ENCODE results near the gene KCNE3. TPM values are rescaled to one million over a fixed set of nuclear protein-coding genes. Genes with fewer than 3 reads are reported as not detected.
A peak's percentile ranks its signal among the peaks of the same experiment; 100 is the strongest.

The KCNE3 gene
- total and polyA plus RNA-seq, 9 of the 15 experiments (the other 6 are each of a cell fraction or from before 2014, with no cell fraction given) = 1.6 to 8.7 (median 6.2) TPM

DNA sequence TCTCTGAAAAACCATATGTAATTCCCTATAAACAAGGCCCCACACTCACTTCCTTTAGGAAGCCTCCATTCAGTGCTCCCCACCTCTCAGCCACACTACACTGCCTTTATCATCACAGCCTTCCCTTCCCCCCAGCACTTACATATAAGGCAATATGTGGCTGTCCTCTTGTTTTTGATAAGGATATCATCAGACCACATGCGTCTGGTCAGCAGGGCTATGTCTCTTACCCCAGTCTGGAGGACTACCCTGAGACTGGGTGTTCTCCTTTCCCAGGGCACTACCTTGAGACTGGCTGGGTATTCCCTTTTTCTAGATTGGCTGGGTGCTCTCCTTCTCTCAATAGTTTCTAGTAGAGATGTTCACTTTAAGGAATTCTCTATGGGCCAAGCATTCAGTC, 7.8 kb downstream of the KCNE3 start (continued):
- no peak for TF ChIP-seq ELK1 (CRISPR knock-in tag; IDR thresholded peaks at IDR 0.05)
- no peak for TF ChIP-seq CBX3 (IDR thresholded peaks at IDR 0.05; ENCODE audit: borderline replicate concordance in 1 of 2, low read length in 2 of 2)
- TF ChIP-seq ZEB2 (IDR thresholded peaks at IDR 0.05) = no peak
- no peak for TF ChIP-seq PREB (CRISPR knock-in tag; IDR thresholded peaks at IDR 0.05)
- no peak for TF ChIP-seq ZNF696 (CRISPR knock-in tag; conservative IDR thresholded peaks at IDR 0.05)
- peak; percentile 81 to 97 for TF ChIP-seq SRF (CRISPR knock-in tag; IDR thresholded peaks at IDR 0.05)
- peak; percentile 58 for TF ChIP-seq HDAC3 (IDR thresholded peaks at IDR 0.05; ENCODE audit: borderline replicate concordance, partially characterized antibody)
- no peak for TF ChIP-seq GTF2E2 (tag; IDR thresholded peaks at IDR 0.05)
- no peak for TF ChIP-seq PTRF (tag; IDR thresholded peaks at IDR 0.05)
- no peak for TF ChIP-seq ILK (tag; IDR thresholded peaks at IDR 0.05; ENCODE audit: borderline replicate concordance, low read depth)
- TF ChIP-seq HNRNPUL1 (IDR thresholded peaks at IDR 0.05; ENCODE audit: low read length) = no peak
- no peak for TF ChIP-seq ZNF699 (CRISPR knock-in tag; IDR thresholded peaks at IDR 0.05; ENCODE audit: insufficient replicate concordance)
- TF ChIP-seq, protein P1, sequence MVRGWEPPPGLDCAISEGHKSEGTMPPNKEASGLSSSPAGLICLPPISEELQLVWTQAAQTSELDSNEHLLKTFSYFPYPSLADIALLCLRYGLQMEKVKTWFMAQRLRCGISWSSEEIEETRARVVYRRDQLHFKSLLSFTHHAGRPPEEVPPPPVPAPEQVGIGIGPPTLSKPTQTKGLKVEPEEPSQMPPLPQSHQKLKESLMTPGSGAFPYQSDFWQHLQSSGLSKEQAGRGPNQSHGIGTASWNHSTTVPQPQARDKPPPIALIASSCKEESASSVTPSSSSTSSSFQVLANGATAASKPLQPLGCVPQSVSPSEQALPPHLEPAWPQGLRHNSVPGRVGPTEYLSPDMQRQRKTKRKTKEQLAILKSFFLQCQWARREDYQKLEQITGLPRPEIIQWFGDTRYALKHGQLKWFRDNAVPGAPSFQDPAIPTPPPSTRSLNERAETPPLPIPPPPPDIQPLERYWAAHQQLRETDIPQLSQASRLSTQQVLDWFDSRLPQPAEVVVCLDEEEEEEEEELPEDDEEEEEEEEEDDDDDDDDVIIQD (CRISPR knock-in tag; IDR thresholded peaks at IDR 0.05) = no peak
- TF ChIP-seq ZNF707 (CRISPR knock-in tag; conservative IDR thresholded peaks at IDR 0.05) = no peak
- TF ChIP-seq SLC30A9 (CRISPR knock-in tag; IDR thresholded peaks at IDR 0.05) = no peak
- no peak for TF ChIP-seq CTCF (IDR thresholded peaks at IDR 0.05 in 2 of 3, conservative IDR thresholded peaks at IDR 0.05 in 1 of 3; ENCODE audit: insufficient read depth in 2 of 3, low read depth in 1 of 3, low read length in 3 of 3)
- TF ChIP-seq HOXB6 (CRISPR knock-in tag; IDR thresholded peaks at IDR 0.05; ENCODE audit: borderline replicate concordance) = no peak
- no peak for TF ChIP-seq CEBPG (CRISPR knock-in tag; IDR thresholded peaks at IDR 0.05)
- no peak for TF ChIP-seq CEBPG (tag; conservative IDR thresholded peaks at IDR 0.05 in 1 of 2, IDR thresholded peaks at IDR 0.05 in 1 of 2)
- TF ChIP-seq DNMT1 (IDR thresholded peaks at IDR 0.05) = no peak
- no peak for TF ChIP-seq ZNF740 (CRISPR knock-in tag; IDR thresholded peaks at IDR 0.05)
- no peak for TF ChIP-seq ZNF740 (tag; IDR thresholded peaks at IDR 0.05)
- no peak for TF ChIP-seq PTTG1 (tag; IDR thresholded peaks at IDR 0.05; ENCODE audit: low read depth)
